ENCODE data around the gene ASPHD1.

- TF ChIP-seq CTCF (IDR thresholded peaks at IDR 0.05) (no peak), POLR2A (IDR thresholded peaks at IDR 0.05) (no peak)
These were observed 22.1 kb upstream of the ASPHD1 start for GRCh38 chr16:29878172-29878571.

All from lower leg skin (tissue), 3 donors.